GM06990 (cell line): Measurements from ENCODE around the gene FAM53B.

Source experiments
- DNase-seq: peaks from one replicate; pipeline ENCODE4 v3.0.0-alpha.2; 2011; ENCODE audit not compliant: insufficient read length; ENCODE audit errors: extremely low read depth
- H3K27me3 ChIP-seq: replicated peaks from 2 replicates; pipeline ENCODE4 v1.6.0; 2011; ENCODE audit warnings: low read length; ENCODE audit not compliant: control insufficient read depth, insufficient read depth
- H3K36me3 ChIP-seq: 2 replicates; pipeline ENCODE4 v1.5.1; 2011; ENCODE audit warnings: low read length; ENCODE audit not compliant: control insufficient read depth, insufficient read depth
- H3K4me3 ChIP-seq: replicated peaks from 2 replicates; pipeline ENCODE4 v1.5.1; 2011; ENCODE audit warnings: low read depth, mild to moderate bottlenecking, control low read depth, low read length
- CTCF ChIP-seq: IDR thresholded peaks from 2 replicates; pipeline ENCODE4 v1.5.1; 2011; ENCODE audit warnings: low read length, control low read depth, mild to moderate bottlenecking, inconsistent platforms; ENCODE audit not compliant: insufficient read depth, poor library complexity, severe bottlenecking

FAM53B gene

GRCh38 chr10:124644771-124645415, 99.3 kb downstream of the FAM53B start:
- Histone ChIP-seq H3K36me3 (no peaks in the 10 kb centered on the region), H3K4me3 (no peak overlapping the region), H3K27me3 (no peaks in the 10 kb centered on the region)
- DNase-seq, result no peak
- peak; percentile 4 for TF ChIP-seq CTCF

DNA sequence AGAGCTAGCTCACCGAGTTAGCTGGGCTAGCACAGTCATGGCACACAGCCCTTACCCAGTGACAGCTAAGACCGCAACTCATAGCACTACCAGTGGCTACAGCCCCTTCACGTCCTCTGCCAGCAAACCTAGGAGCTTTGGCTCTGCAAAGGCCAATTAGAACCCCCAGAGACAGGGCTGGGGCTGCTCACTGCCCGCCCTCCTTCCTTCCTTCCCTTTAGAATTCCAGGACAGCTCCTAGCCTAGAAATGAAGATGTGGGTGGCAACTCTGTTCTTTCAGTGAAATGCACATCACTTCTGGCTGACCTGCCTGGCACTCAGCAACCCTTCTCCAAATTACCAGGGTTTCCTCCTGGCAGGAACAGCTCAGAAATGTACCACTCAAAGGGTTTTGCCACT, 99.9 kb downstream of the FAM53B start:
- H3K36me3 ChIP-seq, result no peaks in the 10 kb centered on the region
- no peak overlapping the region for H3K4me3 ChIP-seq
- TF ChIP-seq CTCF, result no peak
- DNase-seq, result no peak
- no peaks in the 10 kb centered on the region for H3K27me3 ChIP-seq

GRCh38 chr10:124643330-124644009, 100.7 kb downstream of the FAM53B start:
- TF ChIP-seq CTCF, result no peak
- Histone ChIP-seq H3K36me3 (no peaks in the 10 kb centered on the region), H3K27me3 (no peaks in the 10 kb centered on the region), H3K4me3 (no peak overlapping the region)
- DNase-seq, result no peak

DNA sequence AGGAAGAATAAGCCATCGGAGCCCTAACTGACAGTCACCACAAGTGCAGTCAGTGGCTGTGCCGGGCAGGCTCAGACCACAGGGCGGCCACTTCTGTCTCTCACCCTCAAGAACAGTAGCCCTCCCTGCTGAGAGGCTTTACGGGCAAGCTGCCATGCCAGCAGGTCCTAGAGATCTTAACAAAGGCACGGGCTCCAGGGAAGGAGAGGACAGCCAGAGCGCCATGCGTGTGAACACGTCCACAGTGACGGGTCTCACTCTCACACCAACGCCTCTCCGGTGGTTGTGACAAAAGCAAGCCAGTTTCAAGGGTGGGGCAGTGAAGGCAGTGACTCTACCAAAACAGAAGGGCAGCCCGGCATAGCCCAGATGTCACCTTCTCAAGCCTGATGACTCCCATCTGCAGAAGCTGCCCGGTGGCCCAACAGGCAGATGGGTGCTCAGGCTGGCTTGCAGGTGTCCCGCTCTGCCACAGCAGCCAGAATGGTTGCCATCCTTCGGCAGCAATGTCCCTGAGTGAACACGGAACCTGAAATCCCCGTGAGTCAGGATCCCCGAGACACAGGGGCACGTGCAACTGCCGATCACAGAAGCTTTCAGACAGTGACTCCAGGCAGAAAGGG, 102.0 kb downstream of the FAM53B start:
- no peak for DNase-seq
- H3K36me3 ChIP-seq, result peaks cover 2% of the 10 kb centered on the region; the same call in 1 of the 2 replicates
- no peak overlapping the region for H3K4me3 ChIP-seq
- no peak for TF ChIP-seq CTCF
- H3K27me3 ChIP-seq, result no peaks in the 10 kb centered on the region

DNA sequence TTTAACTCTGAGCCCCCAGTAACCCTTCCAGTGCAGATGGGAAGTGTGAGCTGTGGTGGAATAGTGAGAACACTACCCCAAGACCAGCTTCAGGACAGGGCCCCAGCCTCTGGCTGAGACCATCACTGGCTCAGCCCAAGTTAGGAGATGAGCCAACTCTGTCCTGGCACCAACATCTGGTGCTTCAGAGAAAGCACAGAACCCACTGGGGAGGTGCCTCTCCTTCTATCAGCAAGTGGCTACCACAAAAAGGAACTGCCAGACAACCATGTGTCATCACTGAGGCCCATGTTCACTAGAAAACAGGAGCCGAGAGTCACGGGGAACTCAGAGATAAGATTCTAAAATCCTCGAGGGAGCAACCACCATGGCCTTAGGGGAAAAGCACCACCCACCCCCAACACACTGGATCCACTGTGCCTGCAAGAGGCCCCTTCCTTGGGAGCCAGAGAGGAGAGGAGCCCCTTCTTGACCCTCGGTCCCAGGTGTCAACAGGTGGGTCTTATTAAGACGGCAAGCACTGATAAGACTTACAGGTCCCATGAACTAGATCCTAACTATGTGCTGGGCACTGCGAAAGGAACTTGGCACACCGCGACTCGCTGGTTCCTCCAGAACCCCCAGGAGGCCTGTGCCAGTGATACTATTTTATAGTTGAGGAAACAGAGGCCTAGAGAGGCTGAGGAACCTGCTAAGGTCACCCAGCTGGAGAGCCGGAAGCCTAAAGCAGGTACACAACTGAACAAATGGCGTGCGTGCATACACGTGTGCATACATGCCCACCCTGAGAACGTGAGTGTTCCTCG, 102.7 kb downstream of the FAM53B start:
- no peak overlapping the region for H3K4me3 ChIP-seq
- H3K36me3 ChIP-seq, result peaks cover 2% of the 10 kb centered on the region; the same call in 1 of the 2 replicates
- no peaks in the 10 kb centered on the region for H3K27me3 ChIP-seq
- TF ChIP-seq CTCF, result no peak
- DNase-seq, result no peak
